HG03575 (cell line): ENCODE results near the gene TUFT1.
"Not testable (repeated sequence)": the region's sequence is repeated elsewhere in the genome, so short reads cannot be mapped to it uniquely, and the experiment has no call there.

Experiments
- ATAC-seq: cut with Tn5 transposase; IDR thresholded peaks from one replicate; pipeline ENCODE4 v1.9.1; 2021; ENCODE audit not compliant: unreplicated experiment, insufficient number of reproducible peaks, low FRiP score; ENCODE audit errors: extremely low read depth

Gene TUFT1

DNA sequence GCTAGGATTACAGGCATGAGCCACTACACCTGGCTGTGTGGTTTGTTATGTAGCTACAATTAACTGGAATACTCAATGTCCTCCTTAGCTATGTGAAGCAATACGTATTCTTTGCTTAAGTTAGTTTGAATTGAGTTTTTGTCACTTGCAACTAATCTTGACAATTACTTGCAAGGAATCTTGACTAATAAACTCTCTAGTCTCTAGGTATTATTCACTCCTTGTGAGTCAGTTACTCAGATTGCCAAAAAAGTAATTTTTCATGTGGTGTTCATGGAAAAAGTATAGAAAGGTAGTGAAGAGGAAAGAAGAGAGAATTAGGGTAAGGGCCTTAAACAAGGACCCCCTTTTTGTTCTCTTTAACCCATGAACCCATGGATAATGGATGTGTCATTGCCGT is 64.2 kb downstream of the TUFT1 start:
- no peak for ATAC-seq

DNA sequence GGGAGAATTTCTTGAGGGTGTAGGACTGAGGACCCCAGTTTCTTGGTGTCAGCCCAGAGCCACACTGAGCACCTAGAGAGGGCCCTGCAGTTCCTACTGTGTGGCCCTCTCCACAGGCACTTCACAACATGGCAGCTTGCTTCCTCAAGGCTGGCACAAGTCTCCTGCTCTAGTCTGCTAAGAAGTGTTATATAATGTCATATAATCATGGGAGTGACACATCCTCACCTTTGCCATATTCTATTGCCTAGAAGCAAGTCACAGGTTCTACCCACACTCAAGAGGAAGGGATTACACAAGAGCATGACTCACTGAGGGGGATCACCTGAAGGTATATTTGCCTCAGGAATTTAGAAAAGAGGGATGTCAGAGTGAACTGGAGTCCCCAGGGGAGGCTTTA is 66.3 kb downstream of the TUFT1 start:
- ATAC-seq, result no peak

DNA sequence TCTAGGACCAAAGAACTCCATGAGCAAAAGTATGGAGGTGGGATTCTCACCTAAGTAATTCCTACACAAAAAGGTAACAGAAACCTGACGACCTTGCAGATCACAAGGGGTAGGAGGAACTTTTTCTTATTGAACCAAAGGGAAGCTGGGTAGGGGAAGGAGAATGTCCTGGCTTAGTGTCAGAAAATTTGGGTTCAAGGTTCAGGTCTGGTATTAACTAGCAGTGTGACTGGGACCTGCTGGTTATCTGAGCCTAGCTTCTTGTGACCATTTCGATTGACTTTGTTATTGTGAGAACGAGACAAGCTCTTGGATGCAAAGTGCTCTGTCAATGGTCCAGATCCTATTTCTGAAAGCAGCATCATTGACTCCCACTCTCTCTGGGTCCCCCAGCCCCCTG is 66.7 kb downstream of the TUFT1 start:
- no peak for ATAC-seq

DNA sequence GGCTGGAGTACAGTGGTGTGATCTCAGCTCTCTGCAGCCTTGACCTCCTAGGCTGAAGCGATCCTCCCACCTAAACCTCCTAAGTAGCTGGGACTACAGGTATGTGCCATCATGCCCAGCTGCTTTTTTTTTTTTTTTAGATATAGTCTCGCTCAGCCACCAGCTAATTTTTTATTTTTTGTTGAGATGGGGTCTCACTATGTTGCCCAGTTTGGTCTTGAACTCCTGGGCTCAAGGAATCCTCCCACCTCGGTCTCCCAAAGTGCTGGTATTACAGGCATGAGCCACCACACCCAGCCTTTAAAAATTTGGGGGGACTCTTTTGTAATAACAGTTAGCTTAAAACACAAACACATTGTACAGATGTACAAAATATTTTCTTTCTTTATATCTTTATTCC is 70.0 kb downstream of the TUFT1 start:
- ATAC-seq, result no peak

DNA sequence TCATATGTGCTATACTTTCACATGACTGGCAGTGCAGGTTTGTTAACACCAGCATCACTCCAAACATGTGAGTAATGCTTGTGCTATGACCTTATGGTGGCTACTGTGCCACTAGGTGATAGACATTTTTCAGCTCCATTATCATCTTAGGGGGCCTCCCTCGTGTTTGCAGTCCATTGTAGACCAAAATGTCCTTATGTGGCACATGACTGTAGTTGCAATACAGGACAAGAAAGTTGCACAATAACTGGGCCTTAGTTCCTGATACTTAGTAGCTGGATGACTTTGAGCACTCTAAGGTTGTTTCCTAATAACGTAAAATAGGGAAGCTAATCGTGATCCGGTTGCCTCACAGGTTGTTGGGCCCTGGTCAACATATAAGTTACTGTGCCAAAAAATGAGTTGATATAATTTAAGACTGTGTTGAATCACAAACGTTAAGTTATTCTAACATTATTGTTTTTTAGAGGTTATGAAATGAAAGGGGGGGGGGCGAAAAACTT is 71.2 kb downstream of the TUFT1 start:
- ATAC-seq, result no peak

DNA sequence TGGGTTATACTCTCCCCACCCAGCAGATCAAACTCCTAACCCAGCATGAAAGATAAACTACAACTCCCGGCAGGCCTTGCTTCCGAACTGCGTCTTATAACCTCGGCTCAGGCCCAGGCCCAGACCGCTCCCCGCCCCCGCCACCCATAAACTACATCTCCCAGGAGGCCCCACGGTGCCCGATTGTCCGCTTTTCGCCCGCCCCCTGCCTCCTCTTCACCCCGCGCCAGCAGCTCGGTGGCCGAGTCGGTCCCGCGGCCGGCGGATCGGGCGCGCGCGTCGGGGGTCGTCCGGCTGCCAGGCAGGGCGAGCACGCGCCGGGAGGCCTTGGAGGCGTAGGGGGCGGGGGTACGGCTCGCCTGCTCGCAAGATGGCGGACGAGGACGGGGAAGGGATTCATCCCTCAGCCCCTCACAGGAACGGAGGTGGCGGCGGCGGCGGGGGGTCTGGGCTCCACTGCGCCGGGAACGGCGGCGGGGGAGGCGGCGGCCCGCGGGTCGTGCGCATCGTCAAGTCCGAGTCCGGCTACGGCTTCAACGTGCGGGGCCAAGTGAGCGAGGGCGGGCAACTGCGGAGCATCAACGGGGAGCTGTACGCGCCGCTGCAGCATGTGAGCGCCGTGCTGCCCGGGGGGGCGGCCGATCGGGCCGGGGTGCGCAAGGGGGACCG is 71.9 kb downstream of the TUFT1 start, which contains the start of gene SNX27:
Gene SNX27, plus strand, starts transcription at position 219 of the 669 bp plus-strand sequence. Its CDS starts 152 bp downstream, at position 371.
- ATAC-seq, result peak; percentile 48

DNA sequence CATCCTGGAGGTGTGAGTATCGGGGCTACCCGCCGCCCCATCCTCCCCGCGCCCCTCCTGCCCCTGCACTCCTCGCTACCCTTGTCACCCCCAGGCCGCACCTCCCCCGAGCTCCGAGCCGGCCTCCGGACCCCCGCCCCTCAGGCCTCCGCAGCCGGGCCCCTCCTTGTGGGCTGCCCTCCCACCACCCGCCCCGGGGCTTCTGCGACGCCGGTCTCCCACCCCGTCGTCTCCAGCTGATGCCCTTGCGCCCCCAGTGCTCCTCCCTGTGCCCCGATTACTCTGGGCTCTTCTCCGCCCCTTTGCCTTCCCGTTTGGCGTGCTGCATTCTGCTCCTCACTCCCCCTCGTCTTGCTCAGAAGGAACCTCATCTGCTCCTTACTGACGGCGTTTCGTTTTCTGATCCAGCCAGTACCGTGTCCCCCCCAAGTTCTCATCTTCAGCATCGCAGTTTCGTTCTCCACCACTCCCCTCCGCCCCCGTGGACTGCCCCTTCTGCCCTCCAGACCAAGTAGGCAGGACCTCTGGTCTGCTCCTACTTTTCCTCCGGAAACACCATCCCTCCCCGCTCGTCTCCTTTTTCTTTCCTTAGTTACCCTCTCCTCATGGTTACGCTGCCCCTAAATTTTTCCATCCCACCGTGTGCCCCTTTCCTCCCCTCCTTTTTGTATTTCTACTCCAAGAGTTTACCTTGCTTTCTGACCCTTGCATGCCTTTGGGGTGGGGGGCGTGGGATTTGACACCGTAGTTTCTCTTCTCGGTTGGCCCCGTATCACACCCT is 72.6 kb downstream of the TUFT1 start:
- no peak for ATAC-seq

DNA sequence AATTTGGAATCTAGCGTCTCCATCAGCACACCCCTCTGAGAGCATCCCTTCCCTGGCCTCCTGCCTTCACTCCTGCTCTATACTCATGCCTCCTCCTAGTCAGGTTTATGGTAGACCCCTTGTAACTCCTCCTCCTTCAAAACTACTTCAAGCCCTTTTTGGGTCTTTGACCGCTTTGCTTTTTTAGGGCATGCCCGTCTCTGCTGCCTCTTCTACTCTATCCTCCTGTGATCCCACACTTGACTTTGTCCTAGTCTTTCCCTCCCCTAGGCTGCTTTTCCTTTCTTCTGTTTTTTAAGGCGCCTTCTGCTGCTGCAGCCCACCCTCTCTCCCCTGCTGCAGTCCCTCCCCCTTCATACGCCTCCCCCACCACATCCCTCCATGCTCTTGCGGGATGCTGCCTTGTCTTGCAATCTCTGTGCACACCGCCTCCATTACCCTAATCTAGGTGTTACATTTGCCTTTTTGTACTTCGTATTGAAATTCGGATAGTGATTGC is 73.2 kb downstream of the TUFT1 start:
- ATAC-seq, result no peak

DNA sequence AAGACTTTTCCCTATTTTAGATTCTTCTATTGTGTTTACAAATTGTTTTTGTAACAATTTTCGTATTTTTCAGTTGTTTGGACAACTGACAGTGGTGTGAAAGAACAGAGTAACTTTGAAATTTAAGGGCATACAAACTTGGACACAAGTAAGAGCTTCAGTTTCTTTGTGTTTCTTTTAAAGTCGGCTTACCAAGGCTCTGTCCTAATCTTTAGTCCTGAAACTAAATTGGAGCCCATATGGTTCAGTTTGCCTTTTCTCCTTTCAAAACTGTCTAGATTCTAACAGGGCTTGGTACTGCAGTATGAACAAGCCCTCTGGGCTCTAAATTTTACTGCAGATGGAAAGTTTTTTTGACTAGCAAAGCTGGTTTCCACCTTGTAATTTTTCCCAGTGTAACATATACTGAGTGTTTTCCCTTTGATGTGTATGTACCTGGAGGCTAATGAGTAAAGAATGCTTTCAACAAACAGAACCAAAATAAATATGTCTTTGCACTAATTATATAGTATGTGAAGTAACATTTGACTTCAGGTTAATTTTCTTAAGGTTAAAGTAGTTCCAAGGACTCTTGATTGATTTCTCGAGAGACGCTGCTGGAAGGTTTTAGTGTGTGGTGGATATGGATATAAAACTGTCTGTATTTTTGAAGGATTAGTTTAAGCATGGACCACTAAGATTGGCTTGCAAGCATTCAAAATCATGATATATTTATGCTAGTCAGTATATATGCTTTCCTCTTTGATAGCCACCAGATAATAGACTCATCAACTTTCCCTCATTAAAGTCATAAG is 75.8 kb downstream of the TUFT1 start:
- no peak for ATAC-seq

DNA sequence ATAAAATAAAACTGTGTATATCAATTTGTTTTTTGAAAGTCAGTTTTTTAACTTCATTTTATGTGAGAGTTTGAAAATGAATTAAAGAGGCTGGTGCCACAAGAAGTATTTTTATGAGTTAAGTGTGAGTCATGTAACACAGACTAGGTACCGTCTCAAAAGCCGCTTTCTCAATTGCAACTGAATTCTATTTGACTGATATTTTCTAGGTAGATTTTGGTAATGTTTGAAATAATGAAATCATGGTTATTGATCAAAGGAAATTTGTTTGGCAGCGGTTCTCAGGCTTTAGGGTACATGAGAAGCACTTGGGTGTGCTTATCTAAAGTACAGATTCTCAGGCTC is 76.4 kb downstream of the TUFT1 start:
- no peak for ATAC-seq

DNA sequence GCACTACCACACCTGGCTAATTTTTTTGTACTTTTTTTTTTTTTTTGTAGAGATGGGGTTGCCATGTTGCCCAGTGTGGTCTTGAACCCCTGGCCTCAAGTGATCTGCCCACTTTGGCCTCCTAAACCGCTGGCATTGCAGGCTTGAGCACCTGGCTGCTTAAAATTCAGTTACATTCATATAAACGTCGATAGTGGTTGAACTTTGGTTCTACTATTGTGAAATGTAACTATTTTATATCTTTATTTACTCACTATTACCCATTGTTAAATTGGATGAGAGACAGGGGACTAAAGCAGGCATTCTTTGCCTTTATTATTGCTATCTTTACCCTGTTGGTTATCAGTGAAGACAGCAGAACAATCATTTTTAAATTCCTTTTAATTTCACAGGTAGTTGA is 77.9 kb downstream of the TUFT1 start:
- ATAC-seq, result no peak

DNA sequence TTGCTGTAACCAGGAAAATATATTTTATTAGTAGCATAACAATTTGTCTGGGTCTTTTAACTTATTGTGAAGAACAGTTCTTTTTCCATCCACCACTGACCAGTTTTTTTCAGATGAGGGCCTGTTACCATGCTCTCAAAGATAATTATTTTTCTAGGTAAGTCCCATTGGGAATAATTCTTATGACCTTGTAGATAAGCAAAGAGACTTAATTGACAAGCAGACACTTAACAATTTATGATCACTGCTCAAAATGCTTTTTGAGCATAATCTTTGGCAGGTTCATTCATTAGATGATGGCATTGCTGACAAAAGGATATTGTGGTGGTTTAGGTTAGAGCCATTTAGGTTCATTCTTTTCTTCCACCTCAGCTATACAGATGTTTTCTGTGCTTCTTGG is 78.4 kb downstream of the TUFT1 start:
- ATAC-seq, result no peak

DNA sequence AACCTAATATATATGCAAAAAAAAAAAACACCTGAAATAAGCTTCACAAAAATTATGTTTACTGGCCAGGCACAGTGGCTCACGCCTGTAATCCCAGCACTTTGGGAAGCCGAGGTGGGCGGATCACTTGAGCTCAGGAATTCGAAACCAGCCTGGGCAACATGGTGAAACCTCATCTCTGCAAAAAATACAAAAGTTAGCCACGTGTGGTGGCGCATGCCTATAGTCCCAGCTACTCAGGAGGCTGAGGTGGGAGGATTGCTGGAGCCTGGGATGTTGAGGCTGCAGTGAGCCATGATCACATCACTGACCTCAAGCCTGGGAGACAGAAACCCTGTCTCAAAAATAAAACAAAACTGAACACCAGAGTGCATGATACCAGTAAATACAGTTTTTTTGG is 78.9 kb downstream of the TUFT1 start:
- not testable (repeated sequence) for ATAC-seq

DNA sequence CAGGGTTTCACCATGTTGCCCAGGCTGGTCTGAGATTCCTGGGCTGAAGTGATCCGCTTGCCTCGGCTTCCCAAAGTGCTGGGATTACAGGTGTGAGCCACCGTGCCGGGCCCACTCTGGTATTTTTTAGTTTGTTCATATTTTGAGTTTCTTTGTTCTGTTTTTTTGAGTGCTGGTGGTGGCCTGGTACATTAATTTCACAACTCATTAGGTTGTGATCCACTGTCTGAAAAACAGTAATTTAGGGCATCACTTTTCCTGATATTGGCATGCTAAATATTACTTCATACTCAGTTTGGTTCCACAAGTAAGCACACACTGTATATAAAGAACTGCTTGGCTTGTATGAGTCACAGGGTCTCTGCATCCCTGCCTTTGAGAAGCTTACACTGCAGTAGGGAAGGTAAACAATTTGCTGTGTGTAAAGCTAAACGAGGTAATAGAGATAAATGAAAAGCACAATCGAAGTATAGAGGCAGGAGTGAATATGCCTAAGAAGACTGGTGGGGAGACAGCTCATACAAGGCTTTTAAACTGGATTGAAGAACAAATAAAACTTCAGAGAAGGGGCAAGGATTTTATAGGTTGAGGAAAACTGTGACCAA is 79.5 kb downstream of the TUFT1 start:
- no peak for ATAC-seq

DNA sequence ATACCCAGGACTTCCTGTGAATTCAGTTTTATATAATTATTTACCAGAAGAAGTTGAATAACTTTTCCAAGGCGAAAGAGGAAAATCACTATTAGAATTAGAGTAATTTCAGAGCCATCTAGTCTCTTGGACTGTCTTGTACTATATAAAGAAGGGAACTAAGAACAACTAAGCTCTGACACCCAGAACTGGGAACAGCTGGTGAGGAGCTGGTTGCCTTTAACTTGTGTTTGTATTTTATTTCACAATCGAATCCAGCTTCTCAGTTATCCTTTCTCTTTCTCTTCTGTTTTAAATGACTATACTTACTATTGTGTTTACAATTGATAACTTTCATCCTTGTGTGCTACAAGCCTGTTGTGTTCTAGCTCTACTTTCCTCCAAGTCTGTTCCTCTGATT is 80.2 kb downstream of the TUFT1 start:
- ATAC-seq, result no peak

DNA sequence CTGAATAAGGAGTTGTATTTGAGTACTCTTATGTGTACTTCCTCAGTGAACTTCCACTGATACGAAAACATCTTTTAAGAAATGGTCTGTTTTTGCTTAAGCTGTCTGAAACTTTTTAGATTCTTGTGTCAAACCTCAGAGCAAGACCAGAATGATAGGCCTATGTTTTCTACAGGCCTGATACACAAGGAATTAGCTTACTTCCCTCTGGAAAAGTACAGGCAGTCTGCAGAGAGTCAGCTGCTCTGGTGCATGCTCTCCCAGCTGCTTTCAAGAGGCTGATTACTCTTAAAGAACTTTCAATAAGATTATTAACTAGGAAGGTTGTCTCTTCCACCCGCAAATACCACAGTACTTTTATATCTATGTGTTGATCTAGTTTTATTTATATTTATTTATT is 81.2 kb downstream of the TUFT1 start:
- ATAC-seq, result no peak

DNA sequence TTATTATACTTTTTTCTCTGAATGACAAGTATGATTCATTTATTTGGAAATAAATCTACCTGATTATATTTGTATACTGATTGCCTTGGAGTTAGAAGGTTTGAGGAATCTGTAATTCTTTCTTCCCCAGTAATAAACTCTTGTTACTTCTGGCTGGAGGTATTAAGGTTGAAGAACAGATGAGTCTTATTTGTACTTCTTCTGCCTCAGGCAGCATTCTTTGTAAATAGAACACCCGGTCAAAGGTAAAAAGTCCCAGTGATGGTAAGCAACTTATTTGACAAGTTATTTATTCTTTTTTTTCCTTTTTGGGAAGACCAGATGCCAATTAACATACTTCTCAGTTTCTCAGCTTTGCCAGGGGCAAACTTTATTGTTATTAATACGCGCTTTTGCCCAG is 84.7 kb downstream of the TUFT1 start:
- ATAC-seq, result no peak

DNA sequence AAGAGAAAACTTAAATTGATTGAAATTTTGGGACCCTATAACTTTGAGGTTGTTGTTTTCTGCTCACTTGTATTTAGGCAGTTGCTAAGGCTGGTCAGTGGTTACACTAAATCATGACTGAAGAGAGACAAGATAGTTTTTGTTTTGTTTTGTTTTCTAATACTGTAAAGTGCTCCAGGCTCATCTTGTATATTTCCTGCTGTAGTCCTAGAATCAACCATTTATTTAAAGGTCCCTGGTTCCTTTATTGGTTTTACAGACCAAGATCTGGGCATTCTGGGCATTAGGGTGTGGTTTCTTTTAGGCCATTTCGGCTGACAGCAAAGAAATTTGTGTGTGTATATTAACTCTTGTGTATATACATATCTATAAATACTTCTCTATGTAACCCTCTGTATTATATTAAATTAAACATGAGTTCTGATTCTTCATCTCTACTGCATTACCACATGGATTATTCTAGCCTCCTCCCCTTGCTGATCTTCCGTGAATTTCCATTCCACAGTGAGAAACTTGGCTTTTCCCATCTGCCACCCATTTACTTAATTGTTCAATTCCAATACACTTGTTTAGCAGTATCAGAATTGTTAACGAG is 86.7 kb downstream of the TUFT1 start:
- no peak for ATAC-seq

DNA sequence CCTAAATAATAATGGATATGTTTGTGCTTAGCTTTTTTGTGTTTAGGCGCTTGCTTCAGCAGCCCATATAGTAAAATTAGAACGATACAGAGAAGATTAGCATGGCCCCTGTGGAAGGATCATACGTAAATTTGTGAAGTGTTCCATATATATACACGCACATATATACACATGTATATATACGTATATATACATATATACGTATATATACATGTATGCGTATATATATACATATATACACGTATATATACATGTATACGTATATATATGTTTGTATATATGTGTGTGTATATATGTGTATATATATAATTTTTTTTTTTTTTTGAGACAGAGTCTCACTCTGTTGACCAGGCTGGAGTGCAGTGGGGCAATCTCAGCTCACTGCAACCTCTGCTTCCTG is 89.2 kb downstream of the TUFT1 start:
- no peak for ATAC-seq
